ENCODE results near the gene MIOX. TPM values are rescaled to one million over a fixed set of nuclear protein-coding genes. Genes with fewer than 3 reads are reported as not detected.

MIOX gene
- total RNA-seq, 1 experiment from 2014 or later: 1.4 TPM

- Mint-ChIP-seq H3K9me3 (no peaks in the 10 kb centered on the region), H3K4me1 (peaks cover 11 to 14% of the 10 kb centered on the region in 2 experiments), H3K27ac (no peak within 1 kb of the TSS), H3K4me3 (peak within 1 kb of the TSS; percentile 72 to 84), H3K27me3 (ENCODE audit: low read depth) (peaks cover 36% of the 10 kb centered on the region), H3K36me3 (ENCODE audit: insufficient read depth in 1 of 3, low read depth in 3 of 3) (peaks cover 0 to 2% (median 0%) of the 10 kb centered on the region in 3 experiments; a peak in 1 of 7 replicates)
- no peak within 1 kb of the TSS; the same call in 1 of the 2 replicates for H2BK15ac ChIP-seq (ENCODE audit: low read depth, low read length)
- H3K79me1 ChIP-seq (ENCODE audit: insufficient read depth, low read depth, low read length, poor library complexity, severe bottlenecking): no peaks in the 10 kb centered on the region
- no peaks in the 10 kb centered on the region for H3K9me3 ChIP-seq (ENCODE audit: control insufficient read depth, low read depth, low read length)
- no peak within 1 kb of the TSS for H4K5ac ChIP-seq (ENCODE audit: insufficient read length, low read depth, low read length)
- no peak within 1 kb of the TSS for H3K27ac ChIP-seq (ENCODE audit: insufficient read length, low read depth, low read length)
- peak within 1 kb of the TSS; percentile 7 for H3K4me2 ChIP-seq (ENCODE audit: insufficient read depth, insufficient read length, low read length)
- H3K4ac ChIP-seq (ENCODE audit: low read depth, low read length): no peak within 1 kb of the TSS
- no peak within 1 kb of the TSS for H4K8ac ChIP-seq (replicated peaks; ENCODE audit: insufficient read length, low read depth, low read length)
- H2BK120ac ChIP-seq (ENCODE audit: low read depth, low read length, poor library complexity, severe bottlenecking): no peak within 1 kb of the TSS
- no peak within 1 kb of the TSS for H2AFZ ChIP-seq (ENCODE audit: low read length)
- no peaks in the 10 kb centered on the region for H4K20me1 ChIP-seq (ENCODE audit: control insufficient read depth, insufficient read depth, insufficient read length)
- no peaks in the 10 kb centered on the region for H3K4me1 ChIP-seq (ENCODE audit: insufficient read depth, low read length)
- H3K27me3 ChIP-seq (ENCODE audit: insufficient read depth, low read length): peaks cover 9% of the 10 kb centered on the region; the same call in 1 of the 2 replicates
- no peak within 1 kb of the TSS for H2BK12ac ChIP-seq (ENCODE audit: insufficient read length, low read depth, low read length)
- peak within 1 kb of the TSS; percentile 46 for H3K18ac ChIP-seq (ENCODE audit: insufficient read length, low read depth, low read length)
- peak; percentile 79 for DNase-seq
- peaks cover 7% of the 10 kb centered on the region for H3K23me2 ChIP-seq (ENCODE audit: insufficient read length, low read depth, low read length, poor library complexity, severe bottlenecking)
- H3T11ph ChIP-seq (ENCODE audit: low read length): no peak within 1 kb of the TSS
- H2AK5ac ChIP-seq (ENCODE audit: insufficient read length, low read length): no peak within 1 kb of the TSS
- no peak within 1 kb of the TSS for H4K91ac ChIP-seq (ENCODE audit: insufficient read length, low read depth, low read length)
- no peaks in the 10 kb centered on the region for H3K79me2 ChIP-seq (ENCODE audit: insufficient read depth, low read length)
- TF ChIP-seq CTCF (conservative IDR thresholded peaks at IDR 0.05): no peak
- H3K56ac ChIP-seq (ENCODE audit: insufficient read length, low read depth, low read length): no peak within 1 kb of the TSS
- peak within 1 kb of the TSS; percentile 73 for H3K14ac ChIP-seq (ENCODE audit: insufficient read depth, low read length)
- H3K9ac ChIP-seq (ENCODE audit: extremely low read depth, insufficient read length, low read length): no peak within 1 kb of the TSS
- no peak within 1 kb of the TSS for H2BK20ac ChIP-seq (ENCODE audit: low read depth, low read length, poor library complexity, severe bottlenecking)
- WGBS (ENCODE audit: extremely low coverage, insufficient read length, low lambda C conversion rate): no CpG with 5 or more reads among the region's 70 CpGs
- H3K23ac ChIP-seq (ENCODE audit: insufficient read length, low read depth, low read length): no peak within 1 kb of the TSS
- H2BK5ac ChIP-seq (ENCODE audit: insufficient read length, low read length): no peak within 1 kb of the TSS
These were observed 5.1 kb upstream of the MIOX start, which contains the start of gene ADM2 for GRCh38 chr22:50481440-50482106. Gene ADM2 (plus strand): TSS chr22:50481543. CDS start chr22:50481848, 305 bp downstream.

Measured in H9 (cell line).